ENCODE results near the gene EFCC1.

- TF ChIP-seq, protein P1, sequence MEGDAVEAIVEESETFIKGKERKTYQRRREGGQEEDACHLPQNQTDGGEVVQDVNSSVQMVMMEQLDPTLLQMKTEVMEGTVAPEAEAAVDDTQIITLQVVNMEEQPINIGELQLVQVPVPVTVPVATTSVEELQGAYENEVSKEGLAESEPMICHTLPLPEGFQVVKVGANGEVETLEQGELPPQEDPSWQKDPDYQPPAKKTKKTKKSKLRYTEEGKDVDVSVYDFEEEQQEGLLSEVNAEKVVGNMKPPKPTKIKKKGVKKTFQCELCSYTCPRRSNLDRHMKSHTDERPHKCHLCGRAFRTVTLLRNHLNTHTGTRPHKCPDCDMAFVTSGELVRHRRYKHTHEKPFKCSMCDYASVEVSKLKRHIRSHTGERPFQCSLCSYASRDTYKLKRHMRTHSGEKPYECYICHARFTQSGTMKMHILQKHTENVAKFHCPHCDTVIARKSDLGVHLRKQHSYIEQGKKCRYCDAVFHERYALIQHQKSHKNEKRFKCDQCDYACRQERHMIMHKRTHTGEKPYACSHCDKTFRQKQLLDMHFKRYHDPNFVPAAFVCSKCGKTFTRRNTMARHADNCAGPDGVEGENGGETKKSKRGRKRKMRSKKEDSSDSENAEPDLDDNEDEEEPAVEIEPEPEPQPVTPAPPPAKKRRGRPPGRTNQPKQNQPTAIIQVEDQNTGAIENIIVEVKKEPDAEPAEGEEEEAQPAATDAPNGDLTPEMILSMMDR (optimal IDR thresholded peaks at IDR 0.05 in 1 of 3, IDR thresholded peaks at IDR 0.05 in 1 of 3, conservative IDR thresholded peaks at IDR 0.05 in 1 of 3; ENCODE audit: extremely low read depth in 1 of 3, insufficient read depth in 2 of 3, low read length in 3 of 3): no peak
- TF ChIP-seq EZH2 (IDR thresholded peaks at IDR 0.05; ENCODE audit: low read length): no peak
Measured at GRCh38 chr3:129040579-129041300, 39.6 kb downstream of the EFCC1 start.
